Measurements from ENCODE around the gene RYR2.

RYR2 gene

DNA sequence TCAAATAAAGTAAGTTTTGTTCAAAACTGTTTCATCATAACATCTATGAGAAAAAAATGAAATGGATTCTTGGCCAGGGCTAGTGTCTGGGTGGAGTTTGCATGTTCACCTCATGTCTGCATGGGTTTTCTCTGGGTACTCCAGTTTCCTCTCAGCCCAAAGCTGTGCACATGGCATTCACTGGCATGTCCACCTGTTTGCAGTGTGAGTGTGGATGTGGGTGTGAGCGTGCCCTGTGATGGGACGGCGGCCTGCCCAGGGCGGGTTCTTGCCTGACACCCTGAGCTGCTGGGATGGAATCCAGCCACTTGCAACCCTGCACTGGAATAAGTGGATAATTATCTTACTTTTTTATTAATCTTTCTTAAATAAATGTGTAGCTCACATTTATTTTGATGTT lies 185.5 kb downstream of the RYR2 start:
- TF ChIP-seq, protein P1, sequence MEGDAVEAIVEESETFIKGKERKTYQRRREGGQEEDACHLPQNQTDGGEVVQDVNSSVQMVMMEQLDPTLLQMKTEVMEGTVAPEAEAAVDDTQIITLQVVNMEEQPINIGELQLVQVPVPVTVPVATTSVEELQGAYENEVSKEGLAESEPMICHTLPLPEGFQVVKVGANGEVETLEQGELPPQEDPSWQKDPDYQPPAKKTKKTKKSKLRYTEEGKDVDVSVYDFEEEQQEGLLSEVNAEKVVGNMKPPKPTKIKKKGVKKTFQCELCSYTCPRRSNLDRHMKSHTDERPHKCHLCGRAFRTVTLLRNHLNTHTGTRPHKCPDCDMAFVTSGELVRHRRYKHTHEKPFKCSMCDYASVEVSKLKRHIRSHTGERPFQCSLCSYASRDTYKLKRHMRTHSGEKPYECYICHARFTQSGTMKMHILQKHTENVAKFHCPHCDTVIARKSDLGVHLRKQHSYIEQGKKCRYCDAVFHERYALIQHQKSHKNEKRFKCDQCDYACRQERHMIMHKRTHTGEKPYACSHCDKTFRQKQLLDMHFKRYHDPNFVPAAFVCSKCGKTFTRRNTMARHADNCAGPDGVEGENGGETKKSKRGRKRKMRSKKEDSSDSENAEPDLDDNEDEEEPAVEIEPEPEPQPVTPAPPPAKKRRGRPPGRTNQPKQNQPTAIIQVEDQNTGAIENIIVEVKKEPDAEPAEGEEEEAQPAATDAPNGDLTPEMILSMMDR (IDR thresholded peaks at IDR 0.05), result no peak

DNA sequence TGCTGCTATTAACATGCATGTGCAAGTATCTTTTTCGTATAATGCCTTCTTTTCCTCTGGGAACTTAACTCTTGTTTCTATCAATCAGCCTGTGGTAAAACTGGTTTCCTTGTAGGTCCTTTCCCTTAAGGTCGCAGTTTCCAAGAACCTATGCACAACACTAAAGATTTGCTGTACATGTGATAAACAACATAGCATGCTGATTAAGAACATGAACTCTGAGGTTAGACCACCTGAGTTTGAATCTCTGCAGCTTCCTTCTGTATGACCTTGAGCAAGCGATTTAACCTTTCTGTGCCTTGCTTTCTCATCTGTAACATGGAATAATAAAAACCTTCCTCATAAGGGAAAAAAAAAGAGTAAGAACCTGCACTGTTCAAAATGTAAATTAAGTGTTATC lies 186.4 kb downstream of the RYR2 start:
- TF ChIP-seq, protein P1 (IDR thresholded peaks at IDR 0.05), result no peak

DNA sequence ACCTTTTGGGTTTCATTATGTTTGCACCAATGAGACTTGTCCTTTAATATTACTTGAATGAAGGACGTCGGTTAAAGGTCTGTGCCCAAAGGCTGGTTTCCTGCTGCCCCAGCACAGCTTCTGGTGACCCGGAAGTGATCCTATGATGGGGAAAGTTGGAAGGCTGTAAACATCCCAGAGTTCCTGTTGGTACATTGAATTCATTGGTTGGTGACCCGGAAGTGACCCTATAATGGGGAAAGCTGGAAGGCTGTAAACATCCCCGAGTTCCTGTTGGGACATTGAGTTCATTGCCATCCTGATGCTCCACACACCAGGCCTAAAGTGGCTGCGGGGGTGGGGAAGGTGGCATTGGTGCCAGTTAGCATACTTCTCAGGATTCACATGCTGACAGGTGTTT lies 187.3 kb downstream of the RYR2 start:
- TF ChIP-seq, protein P1 (IDR thresholded peaks at IDR 0.05), result no peak

DNA sequence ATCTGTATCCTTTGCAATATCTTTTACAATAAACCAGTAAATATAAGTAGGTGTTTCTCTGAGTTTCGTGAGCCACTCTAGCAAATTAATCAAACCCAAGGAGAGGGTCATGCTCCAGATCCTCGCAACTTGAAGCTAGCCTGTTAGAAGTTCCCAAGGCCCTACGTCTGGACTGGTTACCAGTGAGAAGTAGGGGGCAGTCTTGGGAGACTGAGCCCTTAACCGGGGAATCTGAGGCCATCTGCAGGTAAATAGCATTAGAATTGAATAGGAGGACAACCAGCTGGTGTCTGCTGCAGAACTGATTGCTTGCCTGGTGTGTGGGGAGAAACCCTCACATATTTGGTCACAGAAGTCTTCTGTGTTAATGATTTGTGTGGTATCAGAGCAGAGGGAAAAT lies 190.5 kb downstream of the RYR2 start:
- TF ChIP-seq, protein P1 (IDR thresholded peaks at IDR 0.05), result no peak

DNA sequence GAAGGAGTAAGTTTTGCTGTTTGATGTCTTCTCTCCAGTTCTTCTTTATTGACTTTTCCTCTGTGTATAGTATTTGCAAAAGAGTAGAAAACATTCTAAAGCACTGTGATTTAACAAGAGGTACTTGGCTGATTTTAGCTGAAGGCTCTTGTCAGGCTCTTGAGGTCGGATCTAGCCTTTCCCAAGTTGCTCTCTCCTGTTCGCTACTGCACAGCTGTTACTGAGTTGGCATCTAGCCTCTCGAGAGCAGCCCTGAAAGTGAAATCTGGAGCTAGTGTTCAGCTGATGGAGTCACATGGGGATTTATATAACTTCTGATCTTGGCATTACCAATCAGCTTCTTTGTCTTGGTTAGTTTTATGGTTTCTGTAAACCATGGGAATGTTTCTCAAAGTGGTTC lies 193.1 kb downstream of the RYR2 start:
- TF ChIP-seq, protein P1 (IDR thresholded peaks at IDR 0.05), result no peak

DNA sequence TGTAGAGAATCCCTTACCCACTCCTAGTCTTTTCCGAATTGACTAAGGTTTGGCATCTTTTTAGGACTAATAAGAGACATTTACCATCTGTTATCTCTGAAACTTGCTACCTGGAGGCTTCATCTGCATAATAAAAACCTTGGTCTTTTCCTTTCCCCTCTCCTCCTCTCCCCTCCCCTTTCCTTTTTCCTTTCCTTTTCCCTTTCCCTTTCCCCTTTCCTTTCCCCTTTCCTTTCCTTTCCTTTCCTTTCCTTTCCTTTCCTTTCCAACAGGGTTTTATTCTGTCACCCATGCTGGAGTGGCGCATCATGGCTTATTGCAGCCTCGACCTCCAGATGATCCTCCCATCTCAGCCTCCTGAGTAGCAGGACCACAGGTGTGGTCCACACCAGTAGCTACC lies 195.7 kb downstream of the RYR2 start:
- TF ChIP-seq, protein P1 (IDR thresholded peaks at IDR 0.05), result no peak

DNA sequence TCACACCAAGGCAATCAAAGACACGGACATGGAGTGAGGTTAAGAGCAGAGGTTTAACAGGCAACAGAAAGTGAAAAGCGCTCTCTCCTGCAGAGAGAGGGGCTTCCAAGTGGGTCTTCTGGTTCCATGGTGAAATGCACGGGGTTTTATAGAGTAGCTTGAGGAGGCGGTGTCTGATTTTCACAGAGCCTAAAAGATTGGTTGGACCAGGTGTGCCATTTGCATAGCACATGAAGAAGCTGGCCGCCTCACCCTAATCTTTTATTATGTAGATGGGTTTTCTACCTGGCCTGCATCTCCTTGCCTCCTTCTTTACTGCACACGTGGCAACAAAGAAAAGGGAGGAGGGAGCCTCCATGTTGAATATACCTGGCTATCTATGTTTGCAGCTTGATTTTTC lies 197.3 kb downstream of the RYR2 start:
- TF ChIP-seq, protein P1 (IDR thresholded peaks at IDR 0.05), result no peak

DNA sequence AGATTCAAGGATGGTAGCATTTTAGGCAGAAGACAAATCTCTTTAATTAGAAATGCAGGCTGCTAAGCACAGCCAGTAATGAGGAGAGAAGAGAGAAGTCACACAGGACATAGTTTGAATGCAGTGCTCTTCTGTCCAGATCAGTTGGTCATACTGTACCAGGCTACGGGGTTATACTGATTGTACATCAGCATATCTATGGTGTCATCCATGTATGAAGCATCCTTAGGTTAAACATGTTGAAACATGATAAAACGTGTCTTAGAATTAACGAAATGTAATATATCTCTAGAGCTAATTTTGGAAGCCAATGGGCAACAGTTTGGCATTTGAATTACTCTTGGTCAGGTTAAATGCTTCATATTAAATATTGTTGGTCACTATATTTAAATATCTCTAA lies 199.1 kb downstream of the RYR2 start:
- TF ChIP-seq, protein P1 (IDR thresholded peaks at IDR 0.05), result no peak
